HG03342 (cell line): ENCODE data around the gene ZNF597.

Experiments
- ATAC-seq: cut with Tn5 transposase; IDR thresholded peaks from one replicate; pipeline ENCODE4 v1.9.1; 2021; ENCODE audit warnings: mild to moderate bottlenecking, moderate library complexity; ENCODE audit not compliant: unreplicated experiment

Gene ZNF597

GRCh38 chr16:3457434-3458252 is 14.3 kb upstream of the ZNF597 start:
- peak; percentile 79 for ATAC-seq

DNA sequence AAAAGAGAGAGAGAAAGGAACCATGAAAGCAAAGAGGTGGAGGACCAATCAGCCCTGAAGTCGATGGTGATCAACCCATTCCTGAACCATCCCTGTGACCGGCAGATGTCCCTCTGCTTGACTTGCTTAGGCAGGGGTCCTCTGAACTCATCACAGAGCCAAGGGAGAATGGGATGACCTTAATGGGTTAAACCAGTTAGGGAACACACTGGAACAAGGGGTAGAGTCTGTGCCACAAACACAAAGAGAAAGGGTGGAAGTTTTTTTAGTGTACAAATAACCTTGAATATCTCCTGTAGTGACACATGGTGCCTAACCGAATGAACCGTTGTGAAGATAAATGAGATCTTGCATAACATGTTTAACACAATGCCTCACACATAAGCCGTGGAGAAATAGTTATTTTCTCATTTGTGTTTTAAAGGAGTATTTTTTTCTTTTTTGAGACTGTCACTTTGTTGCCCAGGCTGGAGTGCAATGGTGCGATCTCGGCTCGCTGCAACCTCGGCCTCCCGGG is 11.4 kb upstream of the ZNF597 start:
- ATAC-seq = no peak

DNA sequence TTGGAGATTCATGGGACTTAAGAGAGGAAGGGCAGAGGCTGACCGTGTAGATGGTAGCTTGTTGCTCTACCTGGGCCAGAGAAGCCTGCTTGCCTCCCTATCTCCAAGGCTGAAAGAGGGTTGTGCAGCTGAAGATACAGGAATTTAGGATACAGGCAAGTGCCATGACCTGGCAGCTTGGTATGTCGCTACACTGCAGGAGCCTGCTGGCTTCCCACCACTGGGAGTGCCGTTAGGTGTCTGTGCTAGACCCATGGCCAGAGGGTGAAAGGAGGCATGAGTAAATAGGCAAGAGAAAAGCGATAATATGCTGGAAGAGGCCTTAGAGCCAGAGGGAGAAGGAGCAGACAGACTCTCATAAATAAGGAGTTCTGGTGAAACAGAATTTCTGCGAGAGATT is 10.8 kb upstream of the ZNF597 start:
- ATAC-seq = no peak

GRCh38 chr16:3444032-3444388 is 706 bp upstream of the ZNF597 start:
- ATAC-seq = peak; percentile 28

DNA sequence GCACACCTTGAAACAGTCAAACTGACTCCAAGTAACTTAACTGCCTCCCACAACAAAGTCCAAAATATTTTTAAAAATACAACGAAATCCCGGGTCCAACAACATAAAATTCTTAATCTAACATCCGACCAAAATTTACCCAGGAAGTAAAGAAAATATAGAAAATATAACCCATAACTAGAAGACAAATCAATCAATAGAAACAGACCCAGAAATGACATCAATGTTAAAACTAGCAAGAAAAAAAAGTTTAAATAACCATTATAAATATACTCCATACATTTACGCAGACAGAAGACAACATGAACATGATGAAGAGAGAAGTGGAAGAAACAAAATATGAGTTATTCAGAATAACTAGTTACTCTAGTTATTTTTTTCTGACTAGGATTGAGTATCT is 3.7 kb downstream of the ZNF597 start:
- no peak for ATAC-seq

DNA sequence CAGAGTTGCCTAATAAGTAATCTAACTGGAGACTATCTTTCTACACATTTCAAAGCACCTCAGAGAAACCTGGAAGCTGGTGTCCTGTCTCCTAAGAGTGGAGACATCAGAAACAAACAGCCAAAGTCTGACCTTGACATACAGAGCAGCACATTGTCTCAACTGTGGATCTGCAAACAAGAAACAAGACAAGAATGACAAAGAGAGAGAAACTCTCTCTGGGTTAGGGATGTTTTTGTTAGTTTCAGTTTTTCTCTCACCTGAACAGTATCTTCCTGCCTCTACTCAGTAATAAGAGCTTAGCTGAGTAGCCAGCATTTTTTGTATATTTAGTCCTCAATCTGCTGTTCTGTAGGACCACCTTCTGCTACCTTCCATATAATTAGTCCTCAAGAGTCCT is 8.9 kb downstream of the ZNF597 start:
- ATAC-seq = no peak

- no peak for ATAC-seq
Observed at GRCh38 chr16:3431779-3432219, 11.5 kb downstream of the ZNF597 start.

- no peak for ATAC-seq
Observed at GRCh38 chr16:3413730-3414379, 29.4 kb downstream of the ZNF597 start.

DNA sequence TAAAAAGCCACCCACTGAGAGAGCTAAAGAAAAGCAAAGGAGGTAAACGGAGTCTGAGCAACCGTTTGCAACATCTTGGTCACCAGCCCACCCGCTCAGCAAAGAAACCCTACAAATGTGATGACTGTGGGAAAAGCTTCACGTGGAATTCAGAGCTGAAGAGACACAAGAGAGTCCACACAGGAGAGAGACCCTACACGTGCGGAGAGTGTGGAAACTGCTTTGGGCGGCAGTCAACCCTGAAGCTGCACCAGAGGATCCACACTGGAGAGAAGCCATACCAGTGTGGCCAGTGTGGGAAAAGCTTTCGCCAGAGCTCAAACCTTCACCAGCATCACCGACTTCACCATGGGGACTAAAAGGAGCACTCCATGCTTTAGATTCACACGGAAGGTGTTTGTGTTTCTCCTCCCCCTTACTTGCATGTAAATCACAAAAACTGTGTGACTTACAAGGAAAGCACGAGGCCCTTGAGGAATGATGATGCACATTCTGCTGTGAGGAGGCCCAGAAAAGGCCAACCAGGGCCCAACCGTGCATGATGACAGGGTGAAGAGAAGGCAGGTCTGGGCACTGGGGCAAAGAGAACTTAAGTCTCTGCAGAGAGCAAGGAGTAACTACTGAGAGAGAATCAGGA is 34.6 kb downstream of the ZNF597 start:
- ATAC-seq = no peak

DNA sequence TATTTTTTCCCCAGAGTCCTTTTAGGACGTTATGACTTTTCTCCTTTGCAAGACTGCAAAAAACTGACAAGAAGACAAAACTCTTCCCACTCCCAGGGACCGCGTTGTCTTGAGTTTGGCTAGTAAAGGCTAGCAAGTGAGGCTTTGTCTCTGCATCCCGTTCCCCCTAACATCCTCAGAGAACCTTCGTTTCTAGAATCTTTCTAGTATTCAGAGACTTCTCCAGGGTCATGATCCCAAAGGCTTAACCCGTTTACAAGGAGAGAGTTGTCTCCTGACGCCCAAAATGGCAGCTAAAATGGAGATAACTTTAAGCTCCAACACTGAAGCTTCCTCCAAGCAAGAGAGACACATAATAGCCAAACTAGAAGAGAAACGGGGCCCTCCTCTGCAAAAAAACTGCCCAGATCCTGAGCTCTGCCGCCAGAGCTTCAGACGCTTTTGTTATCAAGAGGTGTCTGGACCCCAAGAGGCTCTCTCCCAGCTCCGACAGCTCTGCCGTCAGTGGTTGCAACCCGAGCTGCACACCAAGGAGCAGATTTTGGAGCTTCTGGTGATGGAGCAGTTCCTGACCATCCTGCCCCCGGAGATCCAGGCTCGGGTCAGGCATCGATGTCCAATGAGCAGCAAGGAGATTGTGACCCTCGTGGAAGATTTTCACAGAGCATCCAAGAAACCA is 41.4 kb downstream of the ZNF597 start:
- ATAC-seq = no peak

DNA sequence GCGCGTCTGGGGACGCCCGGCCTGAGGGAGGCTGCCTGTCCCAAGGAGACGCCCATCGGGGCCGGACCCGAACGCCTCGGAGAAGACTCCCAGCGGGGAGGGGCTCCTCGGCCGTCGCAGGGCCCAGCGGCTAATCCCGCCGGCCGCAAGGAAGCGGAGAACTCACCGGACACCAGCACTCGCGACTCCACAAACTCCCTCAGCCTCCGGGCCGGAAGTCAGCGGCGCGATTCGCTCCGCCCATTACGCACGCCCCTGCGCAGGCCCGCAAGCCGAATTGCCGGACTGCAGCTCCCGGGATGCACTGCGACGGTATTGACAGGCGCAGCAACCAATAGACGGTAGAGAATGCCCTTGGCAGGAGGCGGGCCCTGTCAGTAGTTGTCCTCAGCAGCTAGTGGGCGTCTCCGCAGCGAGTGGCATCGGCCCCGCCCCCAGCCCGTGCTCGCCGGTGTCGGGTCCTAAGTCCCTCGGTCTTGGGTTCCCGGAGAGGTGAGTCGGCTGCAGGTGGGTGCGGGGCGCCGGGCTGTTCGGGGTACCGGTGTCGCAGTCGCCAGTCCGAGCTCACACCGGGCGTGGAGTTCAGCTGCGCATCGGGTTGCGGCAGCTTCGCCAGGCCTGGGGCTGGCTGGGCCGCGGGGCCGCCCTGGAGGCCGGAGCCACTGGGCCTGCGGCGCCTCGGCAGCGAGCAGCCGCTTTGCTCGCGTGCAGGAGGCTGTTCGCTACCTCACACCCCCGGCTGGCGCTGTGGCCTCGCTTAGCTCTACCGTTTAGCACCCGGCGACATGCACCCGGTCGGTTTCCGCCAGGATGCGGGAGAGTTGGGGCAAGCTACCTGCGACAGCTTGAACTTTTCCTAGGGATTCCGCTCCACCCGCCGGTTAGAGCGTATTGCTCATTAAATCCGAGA is 42.3 kb downstream of the ZNF597 start, which contains the start of the genes ZNF174 and ZSCAN32:
Gene ZNF174 (plus strand): TSS at position 437 of the 910 bp plus-strand sequence. CDS start 790 bp downstream, outside the sequence.
Gene ZSCAN32 (minus strand): TSS at position 226 of the 910 bp plus-strand sequence. CDS start 3,447 bp downstream, outside the sequence.
- ATAC-seq = peak; percentile 96

- no peak for ATAC-seq
Observed at GRCh38 chr16:3400446-3400778, 42.9 kb downstream of the ZNF597 start.

DNA sequence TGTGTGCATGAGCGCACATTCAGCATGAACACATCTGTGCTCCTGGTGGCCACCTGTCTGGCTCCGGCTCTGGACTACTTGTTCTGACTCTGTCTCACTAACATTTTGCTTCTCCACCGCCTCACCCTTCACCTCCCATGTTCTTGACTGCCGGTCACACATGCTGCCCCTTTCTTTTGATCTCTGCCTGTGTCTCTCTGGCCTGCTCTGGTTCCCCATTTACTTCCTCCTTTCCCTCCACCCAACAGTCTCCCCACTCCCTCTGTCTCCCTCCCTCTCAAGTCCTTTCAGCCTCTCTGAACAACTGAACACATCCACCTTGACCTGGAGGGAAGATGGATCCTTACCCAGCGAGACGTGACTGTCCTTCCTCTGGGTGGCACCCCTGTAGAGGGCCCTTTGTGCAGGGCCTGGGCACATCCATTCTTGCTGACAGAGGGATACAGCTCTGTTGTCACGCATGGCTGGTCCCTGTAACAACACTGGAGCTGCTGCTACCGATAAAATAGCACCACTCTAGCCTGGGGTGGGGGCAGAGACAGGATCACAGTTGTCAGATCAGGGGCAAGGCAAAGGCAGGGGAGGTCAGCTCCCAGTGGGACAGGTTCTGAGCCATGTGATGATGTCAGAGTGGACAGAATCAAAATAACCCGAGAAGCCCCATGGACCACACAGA is 53.5 kb downstream of the ZNF597 start:
- no peak for ATAC-seq

- ATAC-seq = no peak
Observed at GRCh38 chr16:3388325-3388724, 55.0 kb downstream of the ZNF597 start.

DNA sequence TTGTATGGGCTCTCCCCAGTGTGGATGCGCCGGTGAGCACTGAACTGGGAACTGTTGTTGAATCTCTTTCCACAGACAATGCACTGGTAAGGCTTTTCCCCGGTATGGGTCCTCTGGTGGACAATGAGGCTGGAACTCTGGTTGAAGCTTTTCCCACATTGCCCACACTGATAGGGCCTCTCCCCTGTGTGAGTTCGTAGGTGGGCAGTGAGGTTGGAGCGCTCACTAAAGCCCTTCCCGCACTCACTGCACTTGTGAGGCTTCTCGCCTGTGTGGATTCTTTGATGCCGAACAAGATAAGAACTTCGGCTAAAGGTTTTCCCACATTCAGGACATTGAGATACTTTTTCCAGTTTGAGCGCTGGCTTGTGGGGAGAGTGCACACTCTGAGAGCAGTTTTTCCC is 60.3 kb downstream of the ZNF597 start:
- no peak for ATAC-seq
